Type B pancreatic cell (in vitro differentiated cells): ENCODE measurements around the gene CCDC32. TPM values are rescaled to one million over a fixed set of nuclear protein-coding genes. Genes with fewer than 3 reads are reported as not detected.

Experiments
- DNase-seq: peaks from one replicate; pipeline ENCODE4 v3.0.0; 2021; ENCODE audit warnings: mixed read lengths; ENCODE audit not compliant: unreplicated experiment; ENCODE audit errors: extremely low spot score
- H3K27ac Mint-ChIP-seq: 2 replicates; pipeline ENCODE4 v1.8.0; 2021; ENCODE audit warnings: mild to moderate bottlenecking, mixed read lengths
- H3K27me3 Mint-ChIP-seq: 2 replicates; pipeline ENCODE4 v1.8.0; 2021; ENCODE audit warnings: mixed read lengths
- H3K36me3 Mint-ChIP-seq: 2 replicates; pipeline ENCODE4 v1.8.0; 2021; ENCODE audit warnings: mixed read lengths
- H3K4me1 Mint-ChIP-seq: one replicate; pipeline ENCODE4 v1.8.0; 2021; ENCODE audit warnings: mixed read lengths; ENCODE audit not compliant: unreplicated experiment
- H3K4me3 Mint-ChIP-seq: 2 replicates; pipeline ENCODE4 v1.8.0; 2021; ENCODE audit warnings: mild to moderate bottlenecking, mixed read lengths
- H3K9me3 Mint-ChIP-seq: 2 replicates; pipeline ENCODE4 v1.8.0; 2021; ENCODE audit warnings: mixed read lengths
- total RNA-seq: library from RNA; stranded (reverse); gene quantifications from 2 replicates; pipeline ENCODE4 v1.2.1, GENCODE V29; 2021; ENCODE audit warnings: low replicate concordance
- TF ChIP-seq, protein P1 (sequence below): fragments of 200-600 bp; sonication (generic); conservative IDR thresholded peaks from 2 replicates; pipeline ENCODE4 v1.5.0; 2021; ENCODE audit warnings: antibody characterized with exemption, mild to moderate bottlenecking

CCDC32 gene
- total RNA-seq, 1 donor from 2014 or later, result 18.4 TPM

DNA sequence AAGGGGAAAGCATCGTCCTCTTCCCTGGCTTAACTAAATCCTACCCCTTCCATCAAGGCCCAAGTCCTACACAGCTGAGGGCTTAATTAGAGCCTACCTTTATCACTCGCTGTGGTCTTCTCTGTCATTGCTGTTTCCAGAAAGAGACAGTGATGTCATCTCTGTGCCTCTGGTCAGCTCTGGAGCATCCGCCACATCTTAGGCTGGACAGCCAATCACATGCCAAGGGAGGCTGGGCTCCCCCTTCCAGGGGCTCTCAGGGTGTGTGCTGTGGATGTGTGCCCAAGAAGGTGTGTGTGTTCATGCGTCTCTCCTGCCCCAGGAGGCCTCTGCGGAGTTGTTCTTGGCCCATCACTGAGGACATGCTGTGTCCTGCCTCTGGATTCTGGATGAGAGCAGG lies 51.2 kb downstream of the CCDC32 start:
- Mint-ChIP-seq H3K36me3 (peaks cover 4% of the 10 kb centered on the region), H3K27me3 (peaks cover 37% of the 10 kb centered on the region), H3K27ac (peak overlapping the region; percentile 53), H3K4me1 (peaks cover 19% of the 10 kb centered on the region), H3K9me3 (no peaks in the 10 kb centered on the region), H3K4me3 (no peak overlapping the region)
- no peak for DNase-seq
- TF ChIP-seq, protein P1, sequence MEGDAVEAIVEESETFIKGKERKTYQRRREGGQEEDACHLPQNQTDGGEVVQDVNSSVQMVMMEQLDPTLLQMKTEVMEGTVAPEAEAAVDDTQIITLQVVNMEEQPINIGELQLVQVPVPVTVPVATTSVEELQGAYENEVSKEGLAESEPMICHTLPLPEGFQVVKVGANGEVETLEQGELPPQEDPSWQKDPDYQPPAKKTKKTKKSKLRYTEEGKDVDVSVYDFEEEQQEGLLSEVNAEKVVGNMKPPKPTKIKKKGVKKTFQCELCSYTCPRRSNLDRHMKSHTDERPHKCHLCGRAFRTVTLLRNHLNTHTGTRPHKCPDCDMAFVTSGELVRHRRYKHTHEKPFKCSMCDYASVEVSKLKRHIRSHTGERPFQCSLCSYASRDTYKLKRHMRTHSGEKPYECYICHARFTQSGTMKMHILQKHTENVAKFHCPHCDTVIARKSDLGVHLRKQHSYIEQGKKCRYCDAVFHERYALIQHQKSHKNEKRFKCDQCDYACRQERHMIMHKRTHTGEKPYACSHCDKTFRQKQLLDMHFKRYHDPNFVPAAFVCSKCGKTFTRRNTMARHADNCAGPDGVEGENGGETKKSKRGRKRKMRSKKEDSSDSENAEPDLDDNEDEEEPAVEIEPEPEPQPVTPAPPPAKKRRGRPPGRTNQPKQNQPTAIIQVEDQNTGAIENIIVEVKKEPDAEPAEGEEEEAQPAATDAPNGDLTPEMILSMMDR, result no peak

DNA sequence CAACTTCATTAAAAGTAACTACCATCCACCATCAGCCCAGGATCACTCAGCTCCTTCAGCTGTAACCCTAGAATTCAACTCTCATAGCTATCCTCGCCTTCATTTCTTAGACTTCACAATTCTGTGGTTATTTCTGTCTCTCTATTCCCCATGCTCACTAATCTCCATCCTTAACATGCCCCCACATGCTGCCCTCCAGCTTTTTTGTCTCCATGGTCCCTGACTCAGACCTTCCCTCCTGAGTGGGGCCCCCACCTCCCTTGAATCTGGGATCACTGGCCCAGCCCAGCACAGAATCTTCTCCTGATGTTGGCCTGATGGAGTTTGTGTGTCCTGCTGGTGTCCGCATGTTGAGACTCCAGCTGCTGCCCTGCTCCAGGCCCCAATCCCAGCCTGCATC lies 52.4 kb downstream of the CCDC32 start:
- no peaks in the 10 kb centered on the region for H3K9me3 Mint-ChIP-seq
- H3K4me3 Mint-ChIP-seq, result peak overlapping the region; percentile 88
- no peak for DNase-seq
- H3K36me3 Mint-ChIP-seq, result peaks cover 4% of the 10 kb centered on the region
- peak overlapping the region; percentile 68 for H3K27ac Mint-ChIP-seq
- peaks cover 19% of the 10 kb centered on the region for H3K4me1 Mint-ChIP-seq
- peaks cover 47% of the 10 kb centered on the region for H3K27me3 Mint-ChIP-seq
- TF ChIP-seq, protein P1, result no peak

DNA sequence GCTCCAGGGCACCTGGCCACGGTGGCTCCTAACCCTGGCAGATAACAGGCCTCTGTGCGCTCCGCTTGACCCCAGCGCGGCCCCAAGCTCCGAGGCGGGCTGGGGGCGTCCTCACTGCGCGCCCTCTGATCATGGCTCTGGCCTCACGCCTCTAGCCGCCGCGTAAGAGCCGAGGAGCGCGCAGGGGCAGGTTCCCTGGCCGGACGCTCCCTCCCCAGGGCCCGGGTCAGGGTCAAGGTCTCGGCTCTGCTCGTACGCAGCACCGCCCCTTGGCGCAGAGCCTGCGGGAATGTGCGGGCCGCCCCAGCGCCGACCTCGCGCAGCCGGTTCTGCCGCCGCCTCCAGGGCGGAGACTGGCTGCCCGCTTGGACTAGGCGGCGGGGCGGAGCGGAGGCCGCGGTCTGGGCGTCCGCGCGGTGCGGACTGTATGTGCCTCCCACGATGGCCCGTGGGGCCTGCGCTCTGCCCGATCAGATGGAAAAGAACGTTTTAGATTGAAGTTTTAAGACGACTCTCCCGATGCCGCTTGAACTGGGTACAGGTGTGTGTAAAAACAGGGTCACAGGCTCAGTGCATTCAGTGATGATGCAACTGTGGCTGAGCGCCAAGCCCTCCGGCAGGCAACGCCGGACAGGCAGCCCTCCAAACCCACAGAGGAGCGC lies 53.2 kb downstream of the CCDC32 start:
- Mint-ChIP-seq H3K9me3 (no peaks in the 10 kb centered on the region), H3K27me3 (peaks cover 51% of the 10 kb centered on the region), H3K36me3 (peaks cover 4% of the 10 kb centered on the region), H3K4me3 (peak overlapping the region; percentile 89), H3K4me1 (peaks cover 23% of the 10 kb centered on the region), H3K27ac (no peak overlapping the region)
- DNase-seq, result peak; percentile 76
- TF ChIP-seq, protein P1, result no peak

DNA sequence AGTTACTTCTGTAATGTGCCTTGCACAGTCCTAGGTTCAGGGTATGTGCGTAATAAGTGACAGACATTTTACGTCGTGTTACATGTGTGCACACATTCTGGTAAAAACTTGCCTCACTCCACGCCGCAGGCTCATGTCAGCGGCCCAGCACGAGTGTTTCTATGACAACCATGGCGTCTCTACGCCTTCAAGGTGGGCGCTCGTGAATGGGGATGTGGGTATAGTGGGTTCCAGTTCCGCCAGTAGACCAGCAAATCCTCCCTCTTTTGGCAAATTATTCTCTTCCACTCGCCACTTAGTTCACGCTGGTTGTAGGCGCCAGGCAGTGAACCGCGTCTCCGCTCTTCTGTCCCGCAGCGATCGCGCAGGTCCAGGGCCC lies 53.8 kb downstream of the CCDC32 start:
- Mint-ChIP-seq H3K4me3 (peak overlapping the region; percentile 89), H3K27ac (no peak overlapping the region), H3K36me3 (peaks cover 4% of the 10 kb centered on the region), H3K27me3 (peaks cover 55% of the 10 kb centered on the region), H3K4me1 (peaks cover 26% of the 10 kb centered on the region), H3K9me3 (no peaks in the 10 kb centered on the region)
- no peak for DNase-seq
- TF ChIP-seq, protein P1, result no peak

DNA sequence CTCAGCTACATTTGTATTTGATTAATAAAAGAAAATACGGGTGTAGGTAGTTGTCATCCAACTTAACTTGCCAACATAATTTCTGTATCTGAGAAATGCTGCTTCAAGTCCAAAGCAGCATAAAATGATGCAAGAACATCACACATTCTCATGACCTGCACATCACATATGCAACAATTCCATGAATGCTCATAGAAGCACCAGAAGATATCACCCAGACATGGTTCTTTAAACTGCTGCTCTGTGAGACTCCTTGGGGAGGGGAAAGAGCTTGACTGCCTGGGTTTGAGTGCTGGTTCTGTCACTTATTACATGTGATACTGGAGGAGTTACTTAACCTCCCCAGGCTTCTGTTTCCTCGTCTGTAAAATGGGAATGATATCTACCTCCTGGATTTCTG lies 54.6 kb downstream of the CCDC32 start:
- DNase-seq, result no peak
- Mint-ChIP-seq H3K36me3 (peaks cover 4% of the 10 kb centered on the region), H3K9me3 (no peaks in the 10 kb centered on the region), H3K27me3 (peaks cover 52% of the 10 kb centered on the region), H3K4me3 (peak overlapping the region; percentile 89), H3K27ac (no peak overlapping the region), H3K4me1 (peaks cover 26% of the 10 kb centered on the region)
- TF ChIP-seq, protein P1, result no peak
